ENCODE measurements around the gene COLEC12. TPM values are rescaled to one million over a fixed set of nuclear protein-coding genes. Genes with fewer than 3 reads are reported as not detected.
A peak's percentile ranks its signal among the peaks of the same experiment; 100 is the strongest.

The COLEC12 gene
- total and polyA plus RNA-seq, 2 donors (not counting 3 experiments of a cell fraction or from before 2014, with no cell fraction given) = 8.0 to 17.1 TPM

DNA sequence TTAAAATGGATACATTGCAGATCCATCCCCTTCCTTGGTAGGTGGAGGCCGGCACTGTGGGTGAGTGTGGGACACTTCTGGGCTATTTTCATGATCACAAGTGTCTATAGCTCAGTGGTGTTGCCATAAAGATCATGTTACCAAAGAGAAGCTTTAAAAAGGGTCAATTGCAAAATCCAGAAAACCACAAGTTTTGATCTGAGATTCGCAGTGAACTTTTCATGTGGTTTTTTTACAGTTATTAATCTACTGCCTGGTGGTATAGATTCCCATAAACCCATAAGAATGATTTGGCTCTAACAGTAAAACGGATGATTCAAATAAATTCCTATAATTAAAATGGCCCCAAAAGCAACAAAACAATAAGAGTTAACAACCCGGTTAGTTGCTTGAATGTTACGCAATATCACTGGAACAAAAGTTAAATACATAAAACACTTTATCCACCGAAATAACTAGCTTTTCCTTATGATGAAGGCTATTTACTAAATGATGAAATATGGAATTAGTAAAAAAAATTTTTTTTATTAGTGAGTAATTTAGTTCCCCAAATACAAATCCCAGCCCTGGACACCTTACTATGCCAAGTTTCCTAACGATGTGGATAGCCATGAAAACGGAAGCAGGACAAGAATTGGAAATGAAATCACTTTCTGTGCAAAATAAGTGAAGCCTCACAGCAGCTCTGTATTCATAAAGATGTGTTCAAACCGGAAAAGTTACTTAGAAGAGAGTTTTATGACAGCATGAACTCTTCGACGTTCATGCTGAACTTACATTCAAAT lies 137.0 kb downstream of the COLEC12 start:
- Histone ChIP-seq H3K4me1 (ENCODE audit: control insufficient read depth, extremely low read depth, insufficient read depth, low read length) (no peaks in the 10 kb centered on the region), H3K4me3 (replicated peaks in 1 of 3; ENCODE audit: insufficient read depth in 1 of 3, low read depth in 1 of 3, low read length in 3 of 3) (no peak overlapping the region), H3K9me1 (replicated peaks; ENCODE audit: control insufficient read depth, extremely low read depth, insufficient read depth, low read length) (no peaks in the 10 kb centered on the region), H3K9ac (replicated peaks; ENCODE audit: extremely low read depth, insufficient read depth, low read length) (no peak overlapping the region), H3K36me3 (ENCODE audit: control insufficient read depth in 2 of 2, extremely low read depth in 1 of 2, insufficient read depth in 2 of 2, low read length in 2 of 2) (no peaks in the 10 kb centered on the region), H2AFZ (ENCODE audit: low read depth, low read length) (no peak overlapping the region), H3K9me3 (replicated peaks; ENCODE audit: control insufficient read depth, insufficient read depth, low read length) (no peaks in the 10 kb centered on the region), H4K20me1 (replicated peaks; ENCODE audit: control insufficient read depth, extremely low read depth, insufficient read depth, low read length) (no peaks in the 10 kb centered on the region), H3K79me2 (ENCODE audit: control insufficient read depth, insufficient read depth, low read length) (no peaks in the 10 kb centered on the region), H3K4me2 (ENCODE audit: insufficient read depth, low read length) (no peak overlapping the region), H3K27ac (ENCODE audit: insufficient read depth, low read depth, low read length) (no peak overlapping the region), H3K27me3 (ENCODE audit: control insufficient read depth in 2 of 2, insufficient read depth in 2 of 2, low read length in 2 of 2) (no peaks in the 10 kb centered on the region)
- dilution Hi-C loops (cut with MboI; ENCODE audit: extremely low pct_ligation_motif_present, low sequenced_read_pairs) = no loop called here
- no peak for TF ChIP-seq JUN (IDR thresholded peaks at IDR 0.05; ENCODE audit: borderline replicate concordance, insufficient read depth, insufficient read length, low read depth)
- TF ChIP-seq POLR2A (IDR thresholded peaks at IDR 0.05; ENCODE audit: low read depth, low read length) = no peak
- TF ChIP-seq, protein P1, sequence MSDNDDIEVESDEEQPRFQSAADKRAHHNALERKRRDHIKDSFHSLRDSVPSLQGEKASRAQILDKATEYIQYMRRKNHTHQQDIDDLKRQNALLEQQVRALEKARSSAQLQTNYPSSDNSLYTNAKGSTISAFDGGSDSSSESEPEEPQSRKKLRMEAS (IDR thresholded peaks at IDR 0.05; ENCODE audit: insufficient read depth, insufficient read length) = no peak
- TF ChIP-seq FOS (IDR thresholded peaks at IDR 0.05; ENCODE audit: borderline replicate concordance, insufficient read depth, low read length) = no peak
- TF ChIP-seq, protein P2, sequence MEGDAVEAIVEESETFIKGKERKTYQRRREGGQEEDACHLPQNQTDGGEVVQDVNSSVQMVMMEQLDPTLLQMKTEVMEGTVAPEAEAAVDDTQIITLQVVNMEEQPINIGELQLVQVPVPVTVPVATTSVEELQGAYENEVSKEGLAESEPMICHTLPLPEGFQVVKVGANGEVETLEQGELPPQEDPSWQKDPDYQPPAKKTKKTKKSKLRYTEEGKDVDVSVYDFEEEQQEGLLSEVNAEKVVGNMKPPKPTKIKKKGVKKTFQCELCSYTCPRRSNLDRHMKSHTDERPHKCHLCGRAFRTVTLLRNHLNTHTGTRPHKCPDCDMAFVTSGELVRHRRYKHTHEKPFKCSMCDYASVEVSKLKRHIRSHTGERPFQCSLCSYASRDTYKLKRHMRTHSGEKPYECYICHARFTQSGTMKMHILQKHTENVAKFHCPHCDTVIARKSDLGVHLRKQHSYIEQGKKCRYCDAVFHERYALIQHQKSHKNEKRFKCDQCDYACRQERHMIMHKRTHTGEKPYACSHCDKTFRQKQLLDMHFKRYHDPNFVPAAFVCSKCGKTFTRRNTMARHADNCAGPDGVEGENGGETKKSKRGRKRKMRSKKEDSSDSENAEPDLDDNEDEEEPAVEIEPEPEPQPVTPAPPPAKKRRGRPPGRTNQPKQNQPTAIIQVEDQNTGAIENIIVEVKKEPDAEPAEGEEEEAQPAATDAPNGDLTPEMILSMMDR (IDR thresholded peaks at IDR 0.05; ENCODE audit: extremely low read depth in 1 of 2, insufficient read depth in 1 of 2, low read depth in 1 of 2, low read length in 2 of 2) = no peak
- TF ChIP-seq EZH2 (IDR thresholded peaks at IDR 0.05; ENCODE audit: borderline replicate concordance, low read depth, low read length, severe bottlenecking) = no peak
- TF ChIP-seq MYC (IDR thresholded peaks at IDR 0.05; ENCODE audit: low read depth, low read length) = no peak
- no peak for TF ChIP-seq POLR2AphosphoS5 (IDR thresholded peaks at IDR 0.05; ENCODE audit: insufficient read depth, low read depth, low read length)
- no peak for TF ChIP-seq GATA2 (IDR thresholded peaks at IDR 0.05; ENCODE audit: insufficient read depth, insufficient read length, low read depth, low read length)
- intact Hi-C loops (cut with micrococcal nuclease) = no loop called here
- FAIRE-seq = no peak
- POLR2A ChIA-PET = no interaction called here
- peak; percentile 40 for DNase-seq (ENCODE audit: low read depth, low spot score)
- BruUV-seq (replicated peaks) = no TSS peak
- CTCF ChIA-PET = interaction anchor here (1.5 kb wide), 1 partner anchor 10 kb away, joined by 5 read pairs; no protein-coding TSS in a partner anchor
